ENCODE measurements around the gene HS3ST3B1.

DNA sequence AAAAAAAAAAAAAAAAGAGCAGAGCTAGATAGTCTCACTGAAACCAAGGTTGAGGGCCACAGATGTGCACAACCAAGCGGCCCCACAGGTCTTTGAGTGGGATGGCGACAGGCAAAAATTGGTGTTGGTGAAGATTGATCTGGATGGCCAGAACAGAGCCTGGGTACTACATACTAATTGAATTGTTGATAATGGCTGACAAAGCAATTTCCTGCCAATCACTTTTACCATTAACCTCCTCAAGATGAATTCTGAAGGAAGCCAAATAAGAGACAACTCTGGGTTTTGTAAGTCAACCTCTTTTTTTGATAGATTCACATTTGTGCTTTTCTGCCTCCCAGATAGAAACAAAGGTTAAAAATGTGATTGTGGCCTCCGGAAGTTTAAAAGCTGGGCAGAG is 19.4 kb upstream of the HS3ST3B1 start:
- no peak for TF ChIP-seq SP2 (tag by site-specific recombination; IDR thresholded peaks at IDR 0.05)
- TF ChIP-seq, protein P1, sequence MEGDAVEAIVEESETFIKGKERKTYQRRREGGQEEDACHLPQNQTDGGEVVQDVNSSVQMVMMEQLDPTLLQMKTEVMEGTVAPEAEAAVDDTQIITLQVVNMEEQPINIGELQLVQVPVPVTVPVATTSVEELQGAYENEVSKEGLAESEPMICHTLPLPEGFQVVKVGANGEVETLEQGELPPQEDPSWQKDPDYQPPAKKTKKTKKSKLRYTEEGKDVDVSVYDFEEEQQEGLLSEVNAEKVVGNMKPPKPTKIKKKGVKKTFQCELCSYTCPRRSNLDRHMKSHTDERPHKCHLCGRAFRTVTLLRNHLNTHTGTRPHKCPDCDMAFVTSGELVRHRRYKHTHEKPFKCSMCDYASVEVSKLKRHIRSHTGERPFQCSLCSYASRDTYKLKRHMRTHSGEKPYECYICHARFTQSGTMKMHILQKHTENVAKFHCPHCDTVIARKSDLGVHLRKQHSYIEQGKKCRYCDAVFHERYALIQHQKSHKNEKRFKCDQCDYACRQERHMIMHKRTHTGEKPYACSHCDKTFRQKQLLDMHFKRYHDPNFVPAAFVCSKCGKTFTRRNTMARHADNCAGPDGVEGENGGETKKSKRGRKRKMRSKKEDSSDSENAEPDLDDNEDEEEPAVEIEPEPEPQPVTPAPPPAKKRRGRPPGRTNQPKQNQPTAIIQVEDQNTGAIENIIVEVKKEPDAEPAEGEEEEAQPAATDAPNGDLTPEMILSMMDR (tag by site-specific recombination; IDR thresholded peaks at IDR 0.05): no peak
- TF ChIP-seq, protein P2, sequence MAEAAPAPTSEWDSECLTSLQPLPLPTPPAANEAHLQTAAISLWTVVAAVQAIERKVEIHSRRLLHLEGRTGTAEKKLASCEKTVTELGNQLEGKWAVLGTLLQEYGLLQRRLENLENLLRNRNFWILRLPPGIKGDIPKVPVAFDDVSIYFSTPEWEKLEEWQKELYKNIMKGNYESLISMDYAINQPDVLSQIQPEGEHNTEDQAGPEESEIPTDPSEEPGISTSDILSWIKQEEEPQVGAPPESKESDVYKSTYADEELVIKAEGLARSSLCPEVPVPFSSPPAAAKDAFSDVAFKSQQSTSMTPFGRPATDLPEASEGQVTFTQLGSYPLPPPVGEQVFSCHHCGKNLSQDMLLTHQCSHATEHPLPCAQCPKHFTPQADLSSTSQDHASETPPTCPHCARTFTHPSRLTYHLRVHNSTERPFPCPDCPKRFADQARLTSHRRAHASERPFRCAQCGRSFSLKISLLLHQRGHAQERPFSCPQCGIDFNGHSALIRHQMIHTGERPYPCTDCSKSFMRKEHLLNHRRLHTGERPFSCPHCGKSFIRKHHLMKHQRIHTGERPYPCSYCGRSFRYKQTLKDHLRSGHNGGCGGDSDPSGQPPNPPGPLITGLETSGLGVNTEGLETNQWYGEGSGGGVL (tag by site-specific recombination; IDR thresholded peaks at IDR 0.05): no peak
- TF ChIP-seq MEIS1 (CRISPR knock-in tag; IDR thresholded peaks at IDR 0.05; ENCODE audit: borderline replicate concordance): no peak
